Fibroblast of lung (primary cell): ENCODE results near the gene CLDN18. TPM values are rescaled to one million over a fixed set of nuclear protein-coding genes. Genes with fewer than 3 reads are reported as not detected.
A peak's percentile ranks its signal among the peaks of the same experiment; 100 is the strongest.

Experiments
- DNase-seq, 2 donors: peaks; one replicate each; pipeline versions ENCODE4 v3.0.0 to v3.0.0-alpha.2; 2010; ENCODE audit warnings: low read depth in 2 of 2
- H2AFZ ChIP-seq: 2 replicates; pipeline ENCODE4 v1.5.1; 2012; ENCODE audit warnings: low read length, control low read depth, inconsistent platforms
- H3K27ac ChIP-seq: 2 replicates; pipeline ENCODE4 v1.5.1; 2011; ENCODE audit warnings: low read length, control low read depth; ENCODE audit not compliant: insufficient read depth
- H3K27me3 ChIP-seq: 2 replicates; pipeline ENCODE4 v1.5.1; 2011; ENCODE audit warnings: mild to moderate bottlenecking, low read length; ENCODE audit not compliant: control insufficient read depth, insufficient read depth
- H3K36me3 ChIP-seq: 2 replicates; pipeline ENCODE4 v1.5.1; 2011; ENCODE audit warnings: low read length; ENCODE audit not compliant: control insufficient read depth, insufficient read depth
- H3K4me1 ChIP-seq: 2 replicates; pipeline ENCODE4 v1.5.1; 2011; ENCODE audit warnings: low read length; ENCODE audit not compliant: control insufficient read depth, insufficient read depth; ENCODE audit errors: extremely low read depth
- H3K4me2 ChIP-seq: 2 replicates; pipeline ENCODE4 v1.5.1; 2011; ENCODE audit warnings: low read length, control low read depth; ENCODE audit not compliant: insufficient read depth; ENCODE audit errors: extremely low read depth
- H3K4me3 ChIP-seq, 4 experiments: fragments of 200-600 bp in 1 of 4; sonication (generic) in 1 of 4; replicated peaks in 1 of 4; 2 replicates each; pipeline ENCODE4 v1.5.1; 2011 to 2016; ENCODE audit warnings: low read length in 4 of 4, low read depth in 3 of 4, mild to moderate bottlenecking in 3 of 4, control low read depth in 2 of 4, inconsistent platforms in 1 of 4, mixed read lengths in 1 of 4; ENCODE audit not compliant: insufficient read depth in 1 of 4; ENCODE audit errors: control extremely low read depth in 1 of 4
- H3K79me2 ChIP-seq: 2 replicates; pipeline ENCODE4 v1.5.1; 2012; ENCODE audit warnings: mild to moderate bottlenecking, low read length, inconsistent platforms; ENCODE audit not compliant: control insufficient read depth, insufficient read depth
- H3K9ac ChIP-seq: 2 replicates; pipeline ENCODE4 v1.5.1; 2011; ENCODE audit warnings: mild to moderate bottlenecking, low read length, control low read depth; ENCODE audit not compliant: insufficient read depth
- H3K9me3 ChIP-seq: 2 replicates; pipeline ENCODE4 v1.5.1; 2012; ENCODE audit warnings: low read depth, low read length; ENCODE audit not compliant: control insufficient read depth, insufficient read depth
- H4K20me1 ChIP-seq: 2 replicates; pipeline ENCODE4 v1.5.1; 2011; ENCODE audit warnings: low read length; ENCODE audit not compliant: control insufficient read depth, insufficient read depth; ENCODE audit errors: extremely low read depth
- EZH2 ChIP-seq: IDR thresholded peaks from 2 replicates; pipeline ENCODE4 v1.5.1; 2012; ENCODE audit warnings: low read length, control low read depth, mild to moderate bottlenecking; ENCODE audit errors: missing control alignments
- polyA plus RNA-seq, 2 donors: library from polyadenylated mRNA; depleted of rRNA in 1 of 2; stranded (reverse) in 1 of 2; unstranded in 1 of 2; fragments of >200 nt; gene quantifications; 2 replicates each; pipeline ENCODE4 v1.2.1, GENCODE V29; 2011 to 2012; ENCODE audit warnings: missing spikeins in 1 of 2
- total RNA-seq: library from RNA; depleted of rRNA; stranded (reverse); fragments of >200 nt; gene quantifications from 2 replicates; pipeline ENCODE4 v1.2.1, GENCODE V29; 2014
- TF ChIP-seq, protein P1 (sequence below), 2 donors: IDR thresholded peaks in 1 of 2; conservative IDR thresholded peaks in 1 of 2; 1 replicate in 1 of 2; 2 replicates in 1 of 2; pipeline ENCODE4 v1.5.1; 2011 to 2012; ENCODE audit warnings: low read length in 2 of 2, control low read depth in 1 of 2, inconsistent platforms in 1 of 2, low read depth in 1 of 2, mild to moderate bottlenecking in 1 of 2

CLDN18 gene
- total and polyA plus RNA-seq, 2 donors (not counting 1 experiment from before 2014, with no cell fraction given): not detected

- Histone ChIP-seq H3K27me3 (no peaks in the 10 kb centered on the region), H3K4me2 (no peak overlapping the region), H3K9ac (no peak overlapping the region), H3K4me1 (no peaks in the 10 kb centered on the region), H3K36me3 (no peaks in the 10 kb centered on the region), H2AFZ (peak overlapping the region; percentile 5), H3K79me2 (no peaks in the 10 kb centered on the region), H3K27ac (no peak overlapping the region), H3K9me3 (no peaks in the 10 kb centered on the region), H4K20me1 (no peaks in the 10 kb centered on the region), H3K4me3 (no peak overlapping the region)
- TF ChIP-seq, protein P1, sequence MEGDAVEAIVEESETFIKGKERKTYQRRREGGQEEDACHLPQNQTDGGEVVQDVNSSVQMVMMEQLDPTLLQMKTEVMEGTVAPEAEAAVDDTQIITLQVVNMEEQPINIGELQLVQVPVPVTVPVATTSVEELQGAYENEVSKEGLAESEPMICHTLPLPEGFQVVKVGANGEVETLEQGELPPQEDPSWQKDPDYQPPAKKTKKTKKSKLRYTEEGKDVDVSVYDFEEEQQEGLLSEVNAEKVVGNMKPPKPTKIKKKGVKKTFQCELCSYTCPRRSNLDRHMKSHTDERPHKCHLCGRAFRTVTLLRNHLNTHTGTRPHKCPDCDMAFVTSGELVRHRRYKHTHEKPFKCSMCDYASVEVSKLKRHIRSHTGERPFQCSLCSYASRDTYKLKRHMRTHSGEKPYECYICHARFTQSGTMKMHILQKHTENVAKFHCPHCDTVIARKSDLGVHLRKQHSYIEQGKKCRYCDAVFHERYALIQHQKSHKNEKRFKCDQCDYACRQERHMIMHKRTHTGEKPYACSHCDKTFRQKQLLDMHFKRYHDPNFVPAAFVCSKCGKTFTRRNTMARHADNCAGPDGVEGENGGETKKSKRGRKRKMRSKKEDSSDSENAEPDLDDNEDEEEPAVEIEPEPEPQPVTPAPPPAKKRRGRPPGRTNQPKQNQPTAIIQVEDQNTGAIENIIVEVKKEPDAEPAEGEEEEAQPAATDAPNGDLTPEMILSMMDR (conservative IDR thresholded peaks at IDR 0.05 in 1 of 2, IDR thresholded peaks at IDR 0.05 in 1 of 2; ENCODE audit: low read depth in 1 of 2, low read length in 2 of 2): peak; percentile 90 to 96
- peak; percentile 38 for TF ChIP-seq EZH2
- peak; percentile 40 to 62 for DNase-seq
Measured at GRCh38 chr3:137970914-137971831, 38.8 kb upstream of the CLDN18 start.

GRCh38 chr3:137972396-137972795 is 37.6 kb upstream of the CLDN18 start:
- Histone ChIP-seq H3K36me3 (no peaks in the 10 kb centered on the region), H3K4me3 (no peak overlapping the region), H3K9me3 (no peaks in the 10 kb centered on the region), H3K79me2 (no peaks in the 10 kb centered on the region), H3K27ac (no peak overlapping the region), H3K9ac (no peak overlapping the region), H2AFZ (no peak overlapping the region), H4K20me1 (no peaks in the 10 kb centered on the region), H3K4me1 (no peaks in the 10 kb centered on the region), H3K4me2 (no peak overlapping the region), H3K27me3 (no peaks in the 10 kb centered on the region)
- DNase-seq: no peak
- TF ChIP-seq, protein P1 (conservative IDR thresholded peaks at IDR 0.05 in 1 of 2, IDR thresholded peaks at IDR 0.05 in 1 of 2; ENCODE audit: low read depth in 1 of 2, low read length in 2 of 2): no peak
- no peak for TF ChIP-seq EZH2

DNA sequence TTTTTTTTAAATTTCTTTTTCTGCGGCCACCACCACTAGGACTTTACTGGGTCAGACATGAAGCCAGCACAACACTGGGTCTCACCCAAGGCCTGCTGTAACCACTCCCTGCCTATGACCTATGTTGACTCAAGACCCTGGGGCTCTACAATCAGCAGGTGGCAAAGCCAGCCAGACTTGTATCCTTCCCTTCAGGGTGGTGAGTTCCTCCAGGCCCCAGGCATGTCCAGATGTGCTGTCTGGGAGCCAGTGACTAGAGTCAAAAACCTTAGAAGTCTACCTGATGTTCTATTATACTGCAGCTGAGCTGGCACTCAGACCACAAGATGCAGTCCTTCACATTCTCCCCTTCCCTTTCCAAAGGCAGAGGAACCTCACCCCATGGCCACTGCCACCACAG is 31.6 kb upstream of the CLDN18 start:
- Histone ChIP-seq H3K4me3 (no peak overlapping the region), H4K20me1 (no peaks in the 10 kb centered on the region), H3K79me2 (no peaks in the 10 kb centered on the region), H3K9me3 (no peaks in the 10 kb centered on the region), H3K36me3 (no peaks in the 10 kb centered on the region), H2AFZ (no peak overlapping the region), H3K9ac (no peak overlapping the region), H3K27ac (no peak overlapping the region), H3K27me3 (no peaks in the 10 kb centered on the region), H3K4me2 (no peak overlapping the region), H3K4me1 (no peaks in the 10 kb centered on the region)
- no peak for TF ChIP-seq EZH2
- no peak for DNase-seq
